GM23338 (cell line): ENCODE data around the gene TLR3. TPM values are rescaled to one million over a fixed set of nuclear protein-coding genes. Genes with fewer than 3 reads are reported as not detected.
A peak's percentile ranks its signal among the peaks of the same experiment; 100 is the strongest.

Source experiments
- ATAC-seq: fragments of 200-7000 bp; cut with Tn5 transposase; 3 replicates; pipeline ENCODE4 v1.9.1; 2020
- DNase-seq: peaks from one replicate; pipeline ENCODE4 v3.0.0-alpha.2; 2015; ENCODE audit warnings: low spot score
- H2AFZ ChIP-seq: fragments of 200-600 bp; sonication (generic); 2 replicates; pipeline ENCODE4 v1.8.0; 2016; ENCODE audit warnings: antibody characterized with exemption, mild to moderate bottlenecking, moderate library complexity
- H3F3A ChIP-seq: fragments of 200-600 bp; sonication (generic); replicated peaks from 2 replicates; pipeline ENCODE4 v1.8.0; 2017; ENCODE audit warnings: antibody characterized with exemption, mixed run types, low read depth
- H3K27ac ChIP-seq: fragments of 200-600 bp; sonication (generic); 2 replicates; pipeline ENCODE4 v1.6.1; 2016; ENCODE audit warnings: low read depth
- H3K27me3 ChIP-seq: fragments of 200-600 bp; sonication (generic); 2 replicates; pipeline ENCODE4 v1.8.0; 2016; ENCODE audit warnings: mild to moderate bottlenecking, mixed run types, moderate library complexity; ENCODE audit not compliant: insufficient read depth
- H3K36me3 ChIP-seq: fragments of 200-600 bp; sonication (generic); 2 replicates; pipeline ENCODE4 v1.8.0; 2016; ENCODE audit warnings: mild to moderate bottlenecking; ENCODE audit not compliant: insufficient read depth
- H3K4me1 ChIP-seq: fragments of 200-600 bp; sonication (generic); 2 replicates; pipeline ENCODE4 v1.8.0; 2016; ENCODE audit warnings: mild to moderate bottlenecking, moderate library complexity; ENCODE audit not compliant: insufficient read depth
- H3K4me2 ChIP-seq: fragments of 200-600 bp; sonication (generic); 2 replicates; pipeline ENCODE4 v1.7.1; 2017; ENCODE audit warnings: mixed run types
- H3K4me3 ChIP-seq: fragments of 200-600 bp; sonication (generic); 2 replicates; pipeline ENCODE4 v1.6.1; 2016; ENCODE audit warnings: mixed run types
- H3K79me2 ChIP-seq: fragments of 200-600 bp; sonication (generic); replicated peaks from 2 replicates; pipeline ENCODE4 v1.8.0; 2017; ENCODE audit warnings: mild to moderate bottlenecking; ENCODE audit not compliant: insufficient read depth
- H3K9me2 ChIP-seq: fragments of 200-600 bp; sonication (generic); 2 replicates; pipeline ENCODE4 v1.8.0; 2017; ENCODE audit not compliant: insufficient read depth
- H4K20me1 ChIP-seq: fragments of 200-600 bp; sonication (generic); replicated peaks from 2 replicates; pipeline ENCODE4 v1.8.0; 2017; ENCODE audit warnings: mild to moderate bottlenecking; ENCODE audit not compliant: insufficient read depth
- H3K27ac Mint-ChIP-seq: 2 replicates; pipeline ENCODE4 v1.8.0; 2020; ENCODE audit warnings: inconsistent platforms, mild to moderate bottlenecking, moderate library complexity, mixed read lengths
- H3K27me3 Mint-ChIP-seq: 3 replicates; pipeline ENCODE4 v1.8.0; 2022; ENCODE audit warnings: low read depth, mild to moderate bottlenecking, moderate library complexity, mixed read lengths, inconsistent platforms; ENCODE audit not compliant: insufficient read depth, poor library complexity
- H3K36me3 Mint-ChIP-seq: 3 replicates; pipeline ENCODE4 v1.8.0; 2021; ENCODE audit warnings: low read depth, mild to moderate bottlenecking, inconsistent platforms, moderate library complexity, mixed read lengths
- H3K4me1 Mint-ChIP-seq: 3 replicates; pipeline ENCODE4 v1.8.0; 2020; ENCODE audit warnings: mild to moderate bottlenecking, inconsistent platforms, mixed read lengths
- H3K4me3 Mint-ChIP-seq: 3 replicates; pipeline ENCODE4 v1.8.0; 2021; ENCODE audit warnings: moderate library complexity, mild to moderate bottlenecking, inconsistent platforms, mixed read lengths
- H3K9me3 Mint-ChIP-seq: 3 replicates; pipeline ENCODE4 v1.8.0; 2020; ENCODE audit warnings: moderate library complexity, mild to moderate bottlenecking, inconsistent platforms, mixed read lengths
- CREB1 ChIP-seq: fragments of 250-450 bp; sonication (Bioruptor Pico); IDR thresholded peaks from 2 replicates; pipeline ENCODE4 v1.5.0; 2020; ENCODE audit warnings: low read depth, mild to moderate bottlenecking, moderate library complexity
- ETS1 ChIP-seq: IDR thresholded peaks from 2 replicates; pipeline ENCODE4 v1.6.1; 2016; ENCODE audit warnings: antibody characterized with exemption
- JUNB ChIP-seq: IDR thresholded peaks from one replicate; pipeline ENCODE4 v1.6.1; 2016; ENCODE audit warnings: antibody characterized with exemption; ENCODE audit not compliant: unreplicated experiment
- NANOG ChIP-seq: IDR thresholded peaks from 2 replicates; pipeline ENCODE4 v1.6.1; 2016; ENCODE audit warnings: antibody characterized with exemption, borderline replicate concordance
- POLR2AphosphoS5 ChIP-seq: IDR thresholded peaks from 2 replicates; pipeline ENCODE4 v1.6.1; 2016; ENCODE audit warnings: antibody characterized with exemption, low read depth
- REST ChIP-seq: IDR thresholded peaks from one replicate; pipeline ENCODE4 v1.6.1; 2018; ENCODE audit warnings: antibody characterized with exemption; ENCODE audit not compliant: unreplicated experiment
- STAT1 ChIP-seq: IDR thresholded peaks from one replicate; pipeline ENCODE4 v1.6.1; 2016; ENCODE audit warnings: antibody characterized with exemption; ENCODE audit not compliant: unreplicated experiment
- ZNF331 ChIP-seq: fragments of 250-450 bp; sonication (Bioruptor Pico); IDR thresholded peaks from 2 replicates; pipeline ENCODE4 v1.5.0; 2020; ENCODE audit warnings: low read depth, mild to moderate bottlenecking, moderate library complexity
- ZNF462 ChIP-seq: fragments of 250-450 bp; sonication (Bioruptor Pico); IDR thresholded peaks from 2 replicates; pipeline ENCODE4 v1.5.0; 2020; ENCODE audit warnings: mild to moderate bottlenecking, moderate library complexity
- polyA plus RNA-seq: library from polyadenylated mRNA; unstranded; fragments of >200 nt; fragmentation: Nextera tagmentation; extraction: Ambion mirVana; gene quantifications from 2 replicates; pipeline ENCODE4 v1.2.1, GENCODE V29; 2016
- total RNA-seq: library from RNA; depleted of rRNA; stranded (reverse); fragments of >200 nt; shearing (Covaris generic); gene quantifications from 2 replicates; pipeline ENCODE4 v1.2.3, GENCODE V29; 2014

The TLR3 gene
- total and polyA plus RNA-seq, 2 experiments from 2014 or later: 0.32 to 0.38 TPM

GRCh38 chr4:186030399-186030775 is 38.6 kb upstream of the TLR3 start (continued):
- TF ChIP-seq ZNF462 (CRISPR knock-in tag) (no peak), CREB1 (CRISPR knock-in tag) (no peak), NANOG (no peak), JUNB (no peak)

GRCh38 chr4:186030795-186031194 is 38.2 kb upstream of the TLR3 start:
- Histone ChIP-seq H3K4me1 (peaks cover 36% of the 10 kb centered on the region), H2AFZ (peak overlapping the region; percentile 56)
- ATAC-seq: peak; percentile 59
- TF ChIP-seq NANOG (no peak), REST (no peak), ZNF331 (CRISPR knock-in tag) (no peak), JUNB (no peak), ETS1 (no peak), STAT1 (no peak), POLR2AphosphoS5 (no peak)

More at GRCh38 chr4:186030795-186031194, 38.2 kb upstream of the TLR3 start:
- no peaks in the 10 kb centered on the region for H3F3A ChIP-seq
- Mint-ChIP-seq H3K27me3 (peaks cover 8% of the 10 kb centered on the region), H3K27ac (no peak overlapping the region), H3K36me3 (peaks cover 56% of the 10 kb centered on the region), H3K9me3 (peaks cover 61% of the 10 kb centered on the region), H3K4me3 (no peak overlapping the region), H3K4me1 (peaks cover 48% of the 10 kb centered on the region)
- no peaks in the 10 kb centered on the region for H3K27me3 ChIP-seq
- DNase-seq: no peak
- H3K27ac ChIP-seq: peak overlapping the region; percentile 30; the same call in 1 of the 2 replicates
- no peaks in the 10 kb centered on the region for H4K20me1 ChIP-seq
- H3K4me2 ChIP-seq: peak overlapping the region; percentile 4
- no peaks in the 10 kb centered on the region for H3K36me3 ChIP-seq
- H3K4me3 ChIP-seq: no peak overlapping the region
- H3K79me2 ChIP-seq: no peaks in the 10 kb centered on the region
- H3K9me2 ChIP-seq: no peaks in the 10 kb centered on the region; the same call in 1 of the 2 replicates
